H1 (cell line): ENCODE results near the gene SPC25. TPM values are rescaled to one million over a fixed set of nuclear protein-coding genes. Genes with fewer than 3 reads are reported as not detected.

Source experiments
- CTCF ChIA-PET: fragments of 300-600 bp; sonication (Branson Sonifier 250); formaldehyde crosslinking; loops from one replicate; lab custom pipeline; 2021; ENCODE audit not compliant: partially characterized antibody; lab: Charles Lee
- POLR2A ChIA-PET: fragments of 300-600 bp; sonication (Branson Sonifier 250); formaldehyde crosslinking; loops from one replicate; lab custom pipeline; 2021; ENCODE audit warnings: inconsistent platforms; ENCODE audit not compliant: partially characterized antibody; lab: Charles Lee
- DNase-seq, 2 experiments: peaks; one replicate each; pipeline versions ENCODE4 v3.0.0 to v3.0.0-alpha.2; 2010 to 2022; ENCODE audit warnings: low spot score in 2 of 2, low read depth in 1 of 2, mixed read lengths in 1 of 2
- FAIRE-seq: peaks from 2 replicates; lab custom pipeline; 2011; peaks lifted over from hg19 to GRCh38; lab: Jason Lieb, UNC
- H2AFZ ChIP-seq: 2 replicates; pipeline ENCODE4 v1.8.1; 2012; ENCODE audit warnings: low read length, inconsistent platforms
- H2AK5ac ChIP-seq: 2 replicates; pipeline ENCODE4 v1.6.1; 2013; ENCODE audit warnings: low read depth, low read length
- H2BK120ac ChIP-seq: replicated peaks from 2 replicates; pipeline ENCODE3; 2013; ENCODE audit warnings: low read depth, low read length, inconsistent platforms
- H2BK12ac ChIP-seq: 2 replicates; pipeline ENCODE4 v1.6.1; 2013; ENCODE audit warnings: low read depth, low read length
- H2BK15ac ChIP-seq: 2 replicates; pipeline ENCODE4 v1.6.1; 2013; ENCODE audit warnings: low read length
- H2BK20ac ChIP-seq: 2 replicates; pipeline ENCODE4 v1.6.1; 2013; ENCODE audit warnings: low read length
- H2BK5ac ChIP-seq: 2 replicates; pipeline ENCODE4 v1.6.1; 2013; ENCODE audit warnings: low read depth, low read length
- H3K14ac ChIP-seq: 2 replicates; pipeline ENCODE4 v1.6.1; 2013; ENCODE audit warnings: inconsistent platforms; ENCODE audit not compliant: insufficient read length
- H3K18ac ChIP-seq: 2 replicates; pipeline ENCODE4 v1.6.1; 2013; ENCODE audit warnings: low read length; ENCODE audit errors: extremely low read depth
- H3K23ac ChIP-seq: 2 replicates; pipeline ENCODE4 v1.6.1; 2013; ENCODE audit warnings: inconsistent platforms; ENCODE audit not compliant: insufficient read length
- H3K23me2 ChIP-seq: 2 replicates; pipeline ENCODE4 v1.6.1; 2013; ENCODE audit warnings: low read depth, low read length
- H3K27ac ChIP-seq: 2 replicates; pipeline ENCODE4 v1.6.1; 2011; ENCODE audit warnings: low read depth, low read length, inconsistent platforms
- H3K27me3 ChIP-seq, 4 experiments: replicated peaks in 1 of 4; 1 replicate in 1 of 4; 2 replicates in 3 of 4; pipeline versions ENCODE4 v1.6.1 to v1.8.1; 2011 to 2013; ENCODE audit warnings: low read length in 3 of 4, mild to moderate bottlenecking in 3 of 4, inconsistent platforms in 2 of 4, mixed read lengths in 2 of 4, moderate library complexity in 1 of 4; ENCODE audit not compliant: control insufficient read depth in 3 of 4, insufficient read depth in 3 of 4; ENCODE audit errors: extremely low read depth in 1 of 4
- H3K36me3 ChIP-seq, 4 experiments: 2 replicates each; pipeline versions ENCODE4 v1.6.1 to v1.8.1; 2011 to 2013; ENCODE audit warnings: mild to moderate bottlenecking in 4 of 4, low read length in 3 of 4, moderate library complexity in 2 of 4, control low read depth in 1 of 4, inconsistent platforms in 1 of 4; ENCODE audit not compliant: insufficient read depth in 4 of 4, control insufficient read depth in 2 of 4
- H3K4ac ChIP-seq: replicated peaks from 2 replicates; pipeline ENCODE3; 2013; ENCODE audit warnings: low read length, low read depth, mixed read lengths, inconsistent platforms; ENCODE audit not compliant: insufficient read length
- H3K4me1 ChIP-seq, 4 experiments: replicated peaks in 1 of 4; 1 replicate in 1 of 4; 2 replicates in 3 of 4; pipeline versions ENCODE4 v1.6.1 to v1.8.1; 2011 to 2013; ENCODE audit warnings: low read length in 3 of 4, inconsistent platforms in 2 of 4, mixed read lengths in 1 of 4; ENCODE audit not compliant: insufficient read depth in 4 of 4, control insufficient read depth in 3 of 4
- H3K4me2 ChIP-seq, 2 experiments: 2 replicates each; pipeline versions ENCODE4 v1.6.1 to v1.8.1; 2011 to 2013; ENCODE audit warnings: low read depth in 2 of 2, low read length in 2 of 2, control low read depth in 1 of 2, inconsistent platforms in 1 of 2, mild to moderate bottlenecking in 1 of 2; ENCODE audit not compliant: insufficient read depth in 1 of 2
- H3K4me3 ChIP-seq, 4 experiments: fragments of 200-600, 300-600 bp in 1 of 4; sonication (generic), shearing (Covaris generic), sonication (Bioruptor Twin) in 1 of 4; 2 replicates each; pipeline versions ENCODE4 v1.5.1 to v1.8.1; 2011 to 2016; ENCODE audit warnings: low read length in 4 of 4, low read depth in 3 of 4, control low read depth in 2 of 4, inconsistent platforms in 2 of 4, mild to moderate bottlenecking in 2 of 4, mixed read lengths in 1 of 4, moderate library complexity in 1 of 4; ENCODE audit not compliant: insufficient read depth in 2 of 4; ENCODE audit errors: extremely low read depth in 1 of 4
- H3K56ac ChIP-seq: replicated peaks from 2 replicates; pipeline ENCODE3; 2013; ENCODE audit warnings: low read depth, mild to moderate bottlenecking, mixed read lengths, low read length, inconsistent platforms; ENCODE audit not compliant: insufficient read length
- H3K79me1 ChIP-seq: 2 replicates; pipeline ENCODE4 v1.6.1; 2013; ENCODE audit warnings: low read depth, low read length, control low read depth
- H3K79me2 ChIP-seq, 2 experiments: 2 replicates each; pipeline versions ENCODE4 v1.6.1 to v1.8.1; 2012 to 2013; ENCODE audit warnings: low read length in 2 of 2, mild to moderate bottlenecking in 2 of 2, inconsistent platforms in 1 of 2; ENCODE audit not compliant: insufficient read depth in 2 of 2, control insufficient read depth in 1 of 2
- H3K9ac ChIP-seq, 4 experiments: replicated peaks in 1 of 4; 1 replicate in 1 of 4; 2 replicates in 3 of 4; pipeline versions ENCODE4 v1.6.1 to v1.8.1; 2011 to 2013; ENCODE audit warnings: low read depth in 3 of 4, low read length in 3 of 4, control low read depth in 2 of 4, mild to moderate bottlenecking in 2 of 4, moderate library complexity in 2 of 4, inconsistent platforms in 1 of 4; ENCODE audit errors: extremely low read depth in 1 of 4
- H3K9me3 ChIP-seq, 2 experiments: 2 replicates each; pipeline versions ENCODE4 v1.6.1 to v1.8.1; 2012 to 2013; ENCODE audit warnings: mild to moderate bottlenecking in 2 of 2, moderate library complexity in 2 of 2, control low read depth in 1 of 2, inconsistent platforms in 1 of 2, low read depth in 1 of 2, low read length in 1 of 2, mixed read lengths in 1 of 2; ENCODE audit not compliant: insufficient read depth in 2 of 2
- H4K20me1 ChIP-seq, 2 experiments: replicated peaks in 1 of 2; 2 replicates each; pipeline versions ENCODE3 to v1.8.1; 2011 to 2013; ENCODE audit warnings: inconsistent platforms in 2 of 2, low read length in 2 of 2, mild to moderate bottlenecking in 1 of 2; ENCODE audit not compliant: insufficient read depth in 2 of 2, control insufficient read depth in 1 of 2
- H4K5ac ChIP-seq: 2 replicates; pipeline ENCODE4 v1.6.1; 2013; ENCODE audit warnings: low read length, low read depth, mixed read lengths, inconsistent platforms; ENCODE audit not compliant: insufficient read length
- H4K8ac ChIP-seq: 2 replicates; pipeline ENCODE4 v1.8.0; 2013; ENCODE audit warnings: mild to moderate bottlenecking, moderate library complexity, low read length, inconsistent platforms; ENCODE audit not compliant: insufficient read depth; ENCODE audit errors: extremely low read depth
- H4K91ac ChIP-seq: replicated peaks from 2 replicates; pipeline ENCODE3; 2013; ENCODE audit warnings: low read length, mixed read lengths, inconsistent platforms; ENCODE audit not compliant: insufficient read length
- MAFK ChIP-seq: IDR thresholded peaks from 2 replicates; pipeline ENCODE4 v1.6.1; 2012; ENCODE audit warnings: low read depth, mild to moderate bottlenecking, improper control_type of control experiment, low read length
- RXRA ChIP-seq: IDR thresholded peaks from 2 replicates; pipeline ENCODE4 v1.6.1; 2011; ENCODE audit warnings: low read depth, mild to moderate bottlenecking, low read length, moderate library complexity; ENCODE audit not compliant: insufficient read depth
- SIX5 ChIP-seq: IDR thresholded peaks from 2 replicates; pipeline ENCODE4 v1.6.1; 2011; ENCODE audit warnings: mild to moderate bottlenecking, low read depth, low read length
- WGBS, 2 experiments: shearing (Covaris generic) in 1 of 2; methylation state at CpG; one replicate each; pipeline versions ENCODE4 v1.1.6 to v1.1.7; 2013 to 2015; ENCODE audit warnings: low lambda C conversion rate in 2 of 2, mixed read lengths in 2 of 2, inconsistent platforms in 1 of 2, low coverage in 1 of 2, missing lambda C conversion rate in 1 of 2; ENCODE audit not compliant: insufficient replicate concordance in 2 of 2, insufficient coverage in 1 of 2, insufficient read length in 1 of 2; ENCODE audit errors: extremely low coverage in 1 of 2, missing lambda C conversion rate in 1 of 2; 5-methylcytosine and 5-hydroxymethylcytosine counted together
- polyA plus RNA-seq, 7 experiments: library from polyadenylated mRNA; depleted of rRNA in 3 of 7; stranded (reverse) in 5 of 7; unstranded in 2 of 7; fragments of >200 nt in 5 of 7; fragments of 200-250 nt in 2 of 7; gene quantifications; 1 replicate in 5 of 7; 2 replicates in 1 of 7; 4 replicates in 1 of 7; pipeline versions ENCODE4 v1.2.1 to v1.2.3, GENCODE V29; 2011 to 2013; ENCODE audit warnings: missing spikeins in 2 of 7, mixed read lengths in 2 of 7
- total RNA-seq: library from RNA; stranded (reverse); fragmentation: NEBNext Ultra II Directional; extraction: Animal tissue kit (Norgen Biotek cat#: 25700); gene quantifications from 2 replicates; pipeline ENCODE4 v1.2.1, GENCODE V29; 2021

SPC25 gene
- total and polyA plus RNA-seq, 2 of the 8 experiments (the other 6 are each of a cell fraction or from before 2014, with no cell fraction given) = 21.0 to 34.7 TPM

GRCh38 chr2:168854651-168855050 is 35.6 kb downstream of the SPC25 start:
- H3K36me3 ChIP-seq = no peaks in the 10 kb centered on the region; a peak in 1 of 8 replicates
- ChIA-PET CTCF (interaction anchor here (0.7 to 1.3 kb wide), 3 partner anchors 66 to 104 kb away, joined by 3 to 4 read pairs (median 4); no protein-coding TSS in a partner anchor), POLR2A (no interaction called here)
- no peaks in the 10 kb centered on the region for H3K23me2 ChIP-seq
- no peak overlapping the region for H3K4ac ChIP-seq
- H3K4me2 ChIP-seq = no peak overlapping the region
- no peak overlapping the region for H2BK120ac ChIP-seq
- DNase-seq = no peak
- H3K4me3 ChIP-seq = no peak overlapping the region
- H2BK20ac ChIP-seq = no peak overlapping the region
- peaks cover 0 to 5% (median 0%) of the 10 kb centered on the region in 4 experiments; a peak in 1 of 7 replicates for H3K4me1 ChIP-seq
- FAIRE-seq = no peak
- H3K9ac ChIP-seq = no peak overlapping the region
- no peak overlapping the region for H2BK5ac ChIP-seq
- H3K79me2 ChIP-seq = no peaks in the 10 kb centered on the region
- H3K9me3 ChIP-seq = no peaks in the 10 kb centered on the region
- H3K27me3 ChIP-seq = no peaks in the 10 kb centered on the region
- no peak overlapping the region for H4K91ac ChIP-seq
- H3K23ac ChIP-seq = no peak overlapping the region
- no peak overlapping the region for H3K18ac ChIP-seq
- no peak overlapping the region for H3K56ac ChIP-seq
- H2AK5ac ChIP-seq = no peak overlapping the region
- 91% methylated on average over 5 of the region's 5 CpGs; no CpG with 5 or more reads in 1 of the 2 experiments for WGBS, 2 experiments
- no peak overlapping the region for H3K27ac ChIP-seq
- TF ChIP-seq RXRA (no peak), SIX5 (no peak), MAFK (no peak)
- H3K79me1 ChIP-seq = no peaks in the 10 kb centered on the region
- no peak overlapping the region for H2BK12ac ChIP-seq
- H4K8ac ChIP-seq = no peak overlapping the region
- no peak overlapping the region for H4K5ac ChIP-seq
- no peaks in the 10 kb centered on the region for H4K20me1 ChIP-seq
- no peak overlapping the region for H2BK15ac ChIP-seq
- H2AFZ ChIP-seq = no peak overlapping the region
- no peak overlapping the region for H3K14ac ChIP-seq
